Stimulated activated CD8-positive, alpha-beta memory T cell treated with anti-CD3 and anti-CD28 coated beads, Interleukin-15, amount 100 ng/mL, for 4 hours (primary cell): ENCODE results near the gene FOXC1.

Experiments used
- DNase-seq, 2 donors: peaks; one replicate each; pipeline ENCODE4 v3.0.0-alpha.2; 2020; ENCODE audit warnings: low read depth in 2 of 2

The FOXC1 gene

GRCh38 chr6:1609648-1610496 lies at the start of gene FOXC1:
Gene FOXC1, plus strand, starts transcription at chr6:1609915. Its CDS starts 531 bp downstream, at chr6:1610446.
- no peak for DNase-seq

GRCh38 chr6:1560281-1561058 lies 49.2 kb upstream of the FOXC1 start:
- DNase-seq, result no peak

GRCh38 chr6:1561355-1561754 lies 48.4 kb upstream of the FOXC1 start:
- no peak for DNase-seq

- DNase-seq, result no peak
Observed at GRCh38 chr6:1562171-1562955, 47.4 kb upstream of the FOXC1 start.

- no peak for DNase-seq
Observed at GRCh38 chr6:1569377-1569776, 40.3 kb upstream of the FOXC1 start.

GRCh38 chr6:1570848-1571247 lies 38.9 kb upstream of the FOXC1 start:
- no peak for DNase-seq

- DNase-seq, result no peak
Observed at GRCh38 chr6:1572892-1573291, 36.8 kb upstream of the FOXC1 start.

GRCh38 chr6:1574083-1574761 lies 35.5 kb upstream of the FOXC1 start:
- no peak for DNase-seq

- no peak for DNase-seq
Observed at GRCh38 chr6:1574890-1575209, 34.9 kb upstream of the FOXC1 start.

- no peak for DNase-seq
Observed at GRCh38 chr6:1575210-1576041, 34.3 kb upstream of the FOXC1 start.

GRCh38 chr6:1576166-1576565 lies 33.5 kb upstream of the FOXC1 start:
- DNase-seq, result no peak

GRCh38 chr6:1576711-1577110 lies 33.0 kb upstream of the FOXC1 start:
- DNase-seq, result no peak

- no peak for DNase-seq
Observed at GRCh38 chr6:1577146-1577680, 32.5 kb upstream of the FOXC1 start.

- no peak for DNase-seq
Observed at GRCh38 chr6:1577896-1578745, 31.6 kb upstream of the FOXC1 start.

- no peak for DNase-seq
Observed at GRCh38 chr6:1579096-1579495, 30.6 kb upstream of the FOXC1 start.

- no peak for DNase-seq
Observed at GRCh38 chr6:1580109-1580508, 29.6 kb upstream of the FOXC1 start.

GRCh38 chr6:1580585-1580984 lies 29.1 kb upstream of the FOXC1 start:
- DNase-seq, result no peak

GRCh38 chr6:1581120-1581991 lies 28.4 kb upstream of the FOXC1 start:
- DNase-seq, result no peak

GRCh38 chr6:1584146-1584545 lies 25.6 kb upstream of the FOXC1 start:
- DNase-seq, result no peak
